Fibroblast of lung (primary cell): ENCODE results near the gene LITAF.

Experiments used
- EZH2 ChIP-seq: IDR thresholded peaks from 2 replicates; pipeline ENCODE4 v1.5.1; 2012; ENCODE audit warnings: low read length, control low read depth, mild to moderate bottlenecking; ENCODE audit errors: missing control alignments
- TF ChIP-seq, protein P1 (sequence below), 2 donors: IDR thresholded peaks in 1 of 2; conservative IDR thresholded peaks in 1 of 2; 1 replicate in 1 of 2; 2 replicates in 1 of 2; pipeline ENCODE4 v1.5.1; 2011 to 2012; ENCODE audit warnings: low read length in 2 of 2, control low read depth in 1 of 2, inconsistent platforms in 1 of 2, low read depth in 1 of 2, mild to moderate bottlenecking in 1 of 2

- TF ChIP-seq EZH2, result no peak
- TF ChIP-seq, protein P1, sequence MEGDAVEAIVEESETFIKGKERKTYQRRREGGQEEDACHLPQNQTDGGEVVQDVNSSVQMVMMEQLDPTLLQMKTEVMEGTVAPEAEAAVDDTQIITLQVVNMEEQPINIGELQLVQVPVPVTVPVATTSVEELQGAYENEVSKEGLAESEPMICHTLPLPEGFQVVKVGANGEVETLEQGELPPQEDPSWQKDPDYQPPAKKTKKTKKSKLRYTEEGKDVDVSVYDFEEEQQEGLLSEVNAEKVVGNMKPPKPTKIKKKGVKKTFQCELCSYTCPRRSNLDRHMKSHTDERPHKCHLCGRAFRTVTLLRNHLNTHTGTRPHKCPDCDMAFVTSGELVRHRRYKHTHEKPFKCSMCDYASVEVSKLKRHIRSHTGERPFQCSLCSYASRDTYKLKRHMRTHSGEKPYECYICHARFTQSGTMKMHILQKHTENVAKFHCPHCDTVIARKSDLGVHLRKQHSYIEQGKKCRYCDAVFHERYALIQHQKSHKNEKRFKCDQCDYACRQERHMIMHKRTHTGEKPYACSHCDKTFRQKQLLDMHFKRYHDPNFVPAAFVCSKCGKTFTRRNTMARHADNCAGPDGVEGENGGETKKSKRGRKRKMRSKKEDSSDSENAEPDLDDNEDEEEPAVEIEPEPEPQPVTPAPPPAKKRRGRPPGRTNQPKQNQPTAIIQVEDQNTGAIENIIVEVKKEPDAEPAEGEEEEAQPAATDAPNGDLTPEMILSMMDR (conservative IDR thresholded peaks at IDR 0.05 in 1 of 2, IDR thresholded peaks at IDR 0.05 in 1 of 2; ENCODE audit: low read depth in 1 of 2, low read length in 2 of 2), result no peak
These were observed 47.8 kb downstream of the LITAF start for GRCh38 chr16:11538880-11539279.
